Renal pelvis (tissue), 4 donors: ENCODE results near the gene LIN54. TPM values are rescaled to one million over a fixed set of nuclear protein-coding genes. Genes with fewer than 3 reads are reported as not detected.

ENCODE experiments used
- DNase-seq: peaks from one replicate; pipeline ENCODE4 v3.0.0-alpha.2; 2013
- polyA plus RNA-seq, 3 donors: library from polyadenylated mRNA; unstranded; fragments of 120-200 nt; gene quantifications; one replicate each; pipeline ENCODE4 v1.2.1, GENCODE V29; 2013; ENCODE audit not compliant: insufficient read length in 3 of 3

LIN54 gene
- polyA plus RNA-seq, 3 donors = 13.2 to 15.9 (median 14.6) TPM

DNA sequence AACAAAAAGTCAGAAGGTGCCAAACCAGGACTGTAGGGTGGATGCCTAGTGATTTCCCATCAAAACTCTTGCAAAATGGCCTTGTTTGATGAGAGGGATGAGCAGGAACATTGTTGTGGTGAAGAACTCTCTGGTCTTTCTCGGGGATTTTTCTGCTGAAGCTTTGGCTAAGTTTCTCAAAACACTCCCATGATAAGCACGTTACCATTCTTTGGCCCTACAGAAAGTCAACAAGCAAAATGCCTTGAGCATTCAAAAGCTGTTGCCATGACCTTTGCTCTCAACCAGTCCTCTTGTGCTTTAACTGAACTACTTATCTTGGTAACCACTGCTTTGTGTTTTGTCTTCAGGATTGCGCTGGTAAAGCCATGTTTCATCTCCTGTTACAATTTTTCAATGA lies 116.7 kb downstream of the LIN54 start:
- no peak for DNase-seq

DNA sequence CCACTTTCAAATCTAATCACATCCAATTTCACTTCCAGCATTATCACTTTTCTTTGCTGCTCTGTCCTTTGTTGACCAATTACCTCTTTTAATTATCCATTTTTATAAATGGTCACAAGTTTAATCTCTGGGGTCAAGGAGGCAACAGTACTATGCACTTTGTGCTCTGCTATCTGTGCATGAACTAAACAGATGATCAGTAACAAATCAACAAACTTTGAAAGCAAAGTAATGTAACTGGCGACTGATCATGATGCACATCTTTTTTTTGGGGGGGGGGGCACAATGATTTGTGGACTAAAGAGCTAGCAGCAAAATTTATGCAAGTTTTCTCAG lies 118.2 kb downstream of the LIN54 start:
- no peak for DNase-seq

DNA sequence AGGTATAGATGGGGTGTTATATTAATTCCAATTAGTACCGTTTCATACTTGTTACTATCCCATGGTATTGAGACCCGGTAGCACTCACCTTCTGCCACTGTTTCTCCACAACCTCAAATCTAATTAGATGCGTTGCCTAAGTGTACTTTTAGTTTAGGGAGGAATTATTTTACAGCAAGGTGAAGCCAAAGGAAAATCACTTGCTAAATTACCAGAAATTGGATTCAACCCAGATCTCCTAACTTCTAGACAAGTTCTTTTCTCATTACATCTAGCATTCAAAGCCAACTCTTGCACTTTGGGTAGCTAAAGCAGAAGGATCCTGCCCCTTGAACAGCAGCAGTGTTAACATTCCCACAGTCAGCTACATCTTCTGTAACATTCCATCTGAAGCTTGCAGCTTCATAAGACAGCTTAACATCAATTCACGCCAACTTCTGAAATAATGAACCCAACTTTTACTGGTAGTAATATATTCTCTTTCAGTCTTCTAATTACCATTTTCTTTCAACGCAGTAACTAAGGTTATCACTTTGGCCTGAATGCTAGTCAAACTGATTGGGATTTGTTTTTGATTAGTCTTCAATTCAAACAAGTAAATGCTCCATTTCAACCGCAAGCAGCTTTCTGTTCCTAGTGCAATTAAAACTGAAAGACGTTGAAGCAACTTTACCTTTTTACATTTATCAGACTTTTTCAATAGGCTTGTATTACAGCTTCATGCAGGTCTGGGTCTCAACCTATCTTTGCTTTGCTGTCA lies 118.7 kb downstream of the LIN54 start:
- DNase-seq = no peak

DNA sequence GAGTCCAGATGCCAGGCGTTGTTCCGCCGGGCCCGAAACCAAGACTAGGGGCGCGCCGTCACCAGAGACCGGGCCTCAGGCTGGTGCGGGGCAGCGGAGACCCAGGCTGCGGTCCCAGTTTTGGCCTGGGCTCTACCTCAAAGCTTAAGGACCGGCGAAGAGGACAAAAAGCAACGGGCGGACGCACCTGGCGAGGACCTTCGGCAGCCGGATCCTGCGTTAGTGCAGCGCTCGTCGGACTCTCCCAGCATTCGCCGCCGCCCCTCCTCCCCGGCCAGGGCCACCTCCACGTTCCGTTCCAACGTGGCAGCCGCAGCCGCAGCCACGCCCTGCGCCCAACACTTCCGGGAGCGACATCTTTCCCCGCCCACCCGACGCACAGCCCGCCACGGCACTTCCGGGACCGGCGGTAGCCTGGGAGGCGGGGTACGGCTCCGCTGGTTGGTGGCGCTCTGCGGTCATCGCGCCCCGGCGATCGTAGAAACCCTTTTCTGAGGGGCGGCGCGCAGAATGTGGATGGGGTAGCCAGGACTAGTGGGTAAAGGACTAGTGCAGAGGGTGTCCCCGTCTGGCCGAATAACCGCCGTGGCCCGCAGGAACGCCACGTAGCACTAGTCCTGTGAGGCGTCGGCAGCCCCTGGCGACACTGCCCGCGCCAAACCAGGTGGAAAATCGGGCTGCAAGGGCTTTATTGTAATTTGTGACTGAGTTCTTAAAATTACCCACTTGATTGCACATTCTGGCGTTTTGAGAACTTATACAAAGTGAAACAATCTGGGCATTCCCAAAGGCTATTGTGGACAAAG lies 119.5 kb downstream of the LIN54 start, which contains the start of gene SEC31A:
Gene SEC31A (minus strand): TSS at position 253 of the 806 bp plus-strand sequence. CDS start 9,217 bp downstream, outside the sequence.
- DNase-seq = peak; percentile 93

DNA sequence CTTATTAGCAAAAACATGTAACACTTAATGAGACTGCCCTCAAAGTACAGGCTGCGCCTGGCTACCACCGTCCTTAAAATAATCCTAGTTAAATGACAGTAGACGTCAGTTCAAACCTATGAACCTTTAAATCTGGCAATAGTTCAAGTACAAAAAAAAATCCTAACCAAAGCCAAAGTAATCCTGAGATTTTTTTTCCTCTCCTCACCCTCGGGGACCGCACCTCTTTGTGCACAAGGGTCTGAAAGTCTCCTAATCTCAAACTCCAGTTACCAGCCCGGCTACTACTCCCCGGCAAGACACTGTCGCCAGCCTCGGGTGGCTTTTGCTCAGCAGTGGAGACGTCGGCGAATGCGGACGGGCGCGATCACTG lies 120.1 kb downstream of the LIN54 start:
- peak; percentile 34 for DNase-seq

DNA sequence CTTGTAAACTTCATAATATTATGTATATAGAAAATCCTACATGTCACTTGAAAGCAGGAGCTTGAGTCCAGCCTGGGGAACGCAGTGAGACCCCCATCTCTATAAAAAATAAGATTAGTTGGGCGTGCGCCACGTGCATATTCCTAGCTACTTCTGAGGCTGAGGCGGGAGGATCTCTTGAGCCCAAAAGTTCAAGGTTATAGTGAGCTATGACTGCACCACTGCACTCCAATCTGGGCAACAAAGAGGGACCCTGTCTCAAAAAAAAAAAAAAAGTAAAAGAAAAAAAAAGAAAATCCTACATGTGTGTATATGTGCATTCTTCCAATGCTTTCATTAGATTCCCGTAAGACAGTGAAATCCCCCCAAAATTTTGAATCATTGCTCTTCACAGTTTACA lies 121.3 kb downstream of the LIN54 start:
- no peak for DNase-seq

DNA sequence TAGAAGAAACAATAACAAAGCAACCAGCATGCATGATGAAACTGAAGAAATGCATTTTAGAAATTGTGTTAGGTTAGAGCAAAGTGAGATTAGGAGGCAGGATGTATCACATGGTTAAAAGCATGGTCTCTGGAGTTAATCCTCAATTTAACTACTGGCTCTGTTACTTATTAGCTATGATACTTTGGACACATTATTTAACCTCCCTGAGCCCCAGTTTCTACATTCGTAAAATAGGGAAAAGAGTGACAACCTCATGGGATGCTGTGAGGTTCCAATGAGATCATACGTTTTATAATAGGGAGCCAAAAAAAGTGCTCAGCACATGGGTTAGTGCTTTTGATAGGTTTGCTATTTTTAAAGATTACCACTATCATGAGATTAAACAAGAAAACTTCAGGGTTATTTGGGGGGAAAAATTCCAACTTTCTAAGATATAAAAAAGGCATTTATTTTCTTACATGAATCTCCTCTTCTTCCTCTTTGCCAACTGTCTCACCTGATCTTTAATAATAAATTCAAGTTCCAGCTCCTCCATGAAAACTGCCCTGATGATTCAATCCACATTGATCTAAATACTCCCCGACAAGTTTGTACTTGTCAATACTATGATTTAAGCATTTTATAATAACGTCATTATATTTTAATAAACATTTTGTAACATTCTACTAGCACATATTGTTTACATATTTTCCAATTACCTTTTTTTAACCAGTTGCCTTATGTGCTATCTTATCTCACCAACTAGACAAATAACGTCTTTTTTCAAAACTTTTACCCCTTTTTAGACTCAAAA lies 124.3 kb downstream of the LIN54 start:
- no peak for DNase-seq

DNA sequence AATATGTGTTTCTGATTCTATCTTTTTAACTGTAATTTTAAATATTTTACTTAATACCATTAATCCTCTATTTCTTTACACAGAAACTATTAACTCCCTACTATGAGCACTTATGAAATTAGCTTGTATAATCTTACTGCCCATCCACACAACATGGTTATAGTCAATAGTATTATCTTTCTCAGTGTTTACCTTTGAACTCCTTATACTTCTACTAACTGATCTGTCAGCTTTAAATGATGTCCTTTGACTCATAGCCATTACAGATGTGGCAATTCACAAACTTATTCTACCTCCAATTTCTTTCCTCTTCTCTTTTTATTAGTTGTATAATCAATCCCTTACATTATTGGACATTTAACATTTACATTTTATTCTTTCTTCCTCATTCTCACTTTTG lies 125.2 kb downstream of the LIN54 start:
- no peak for DNase-seq

Other genes starting within 250 kb of the LIN54 start
- gene SCD5, start 212.0 kb downstream of the LIN54 start, polyA plus RNA-seq = 10 to 100 TPM; 34.0 to 46.8 (median 38.7) TPM
- 100 to 1,000 TPM; 212 to 259 (median 243) TPM for gene SEC31A, start 119.7 kb downstream of the LIN54 start, polyA plus RNA-seq
- gene THAP9, start 110.1 kb downstream of the LIN54 start, polyA plus RNA-seq = 10 to 100 TPM in 2 of 3 donors, 1 to 10 TPM in 1; 9.5 to 11.8 (median 10.8) TPM
- 10 to 100 TPM; 71.6 to 80.7 (median 75.2) TPM for gene COPS4, start 24.4 kb upstream of the LIN54 start, polyA plus RNA-seq
- 1 to 10 TPM; 2.6 to 3.0 (median 2.9) TPM for gene PLAC8, start 103.9 kb upstream of the LIN54 start, polyA plus RNA-seq